Pancreas (tissue), 10 donors: ENCODE measurements around the gene HABP4. TPM values are rescaled to one million over a fixed set of nuclear protein-coding genes. Genes with fewer than 3 reads are reported as not detected.
"Not testable (repeated sequence)": the region's sequence is repeated elsewhere in the genome, so short reads cannot be mapped to it uniquely, and the experiment has no call there.

Source experiments
- ATAC-seq, 4 donors: fragments of 200-7000 bp; cut with Tn5 transposase; one replicate each; pipeline versions ENCODE4 v1.8.0 to v1.9.1; 2020; ENCODE audit warnings: mild to moderate bottlenecking in 4 of 4, moderate library complexity in 4 of 4
- DNase-seq, 6 donors: peaks; one replicate each; pipeline ENCODE4 v3.0.0-alpha.2; 2020
- FAIRE-seq: peaks from 2 replicates; lab custom pipeline; 2012; peaks lifted over from hg19 to GRCh38; lab: Jason Lieb, UNC
- H3K27ac ChIP-seq, 4 donors: fragments of 200-600 bp; sonication (generic); 1 replicate in 3 of 4; 2 replicates in 1 of 4; pipeline versions ENCODE4 v1.5.0 to v1.8.0; 2020
- H3K27me3 ChIP-seq, 4 donors: fragments of 200-600 bp; one replicate each; pipeline ENCODE4 v1.8.0; 2021
- H3K36me3 ChIP-seq, 3 donors: fragments of 200-600 bp; sonication (generic) in 1 of 3; one replicate each; pipeline versions ENCODE4 v1.5.0 to v1.8.0; 2020 to 2021
- H3K4me1 ChIP-seq, 3 donors: fragments of 200-600 bp; one replicate each; pipeline ENCODE4 v1.8.0; 2021
- H3K4me3 ChIP-seq, 4 donors: fragments of 200-600 bp; sonication (generic) in 2 of 4; one replicate each; pipeline versions ENCODE4 v1.5.0 to v1.8.0; 2020 to 2021
- H3K9me3 ChIP-seq, 4 donors: fragments of 200-600 bp; one replicate each; pipeline ENCODE4 v1.8.0; 2021
- whole genome bisulfite sequencing, 2 donors: extraction: QIAGEN DNeasy Blood & Tissue Kit; methylation state at CpG; one replicate each; pipeline ENCODE4 v1.1.7; 2013; 5-methylcytosine and 5-hydroxymethylcytosine counted together
- intact Hi-C, 3 donors: fragments of 100-400 bp; cut with DNase I; formaldehyde crosslinking; loops; one replicate each; pipeline versions ENCODE4 v1.11.1 to v1.14.2; 2022
- polyA plus RNA-seq, 2 donors: library from polyadenylated mRNA; stranded (reverse); fragments of 200-250 nt; gene quantifications; one replicate each; pipeline ENCODE4 v1.2.3, GENCODE V29; 2013
- total RNA-seq, 6 donors: library from RNA; stranded (reverse); fragmentation: NEBNext Ultra II Directional in 4 of 6; extraction: Animal tissue kit (Norgen Biotek cat#: 25700) in 4 of 6; gene quantifications; one replicate each; pipeline versions ENCODE4 v1.2.1 to v1.2.4, GENCODE V29; 2021 to 2023
- TF ChIP-seq, protein P1 (sequence below), 4 donors: fragments of 200-600 bp; sonication (generic) in 3 of 4; IDR thresholded peaks; one replicate each; pipeline versions ENCODE4 v1.5.0 to v1.8.0; 2021; ENCODE audit warnings: antibody characterized with exemption in 4 of 4
- donor health status: healthy with polysubstance abuse.
- donor health status: DM: no; HTN: no; CAD: no; lungs with moderate emphysema.
- donor health status: DM: no; HTN: no; CAD: no.
- donor health status: control.
- donor health status: control.
- donor health status: Bipolar disorder and iron deficiency.
- donor health status: DM: yes; HTN: yes; CAD: no.
- donor health status: DM: no; HTN: no; CAD: no.
- donor health status: DM: no; HTN: no; CAD: no.
- donor health status: DM: yes; HTN: yes; CAD: no.

The HABP4 gene
- total and polyA plus RNA-seq, 8 donors, result 2.8 to 13.0 (median 4.0) TPM

DNA sequence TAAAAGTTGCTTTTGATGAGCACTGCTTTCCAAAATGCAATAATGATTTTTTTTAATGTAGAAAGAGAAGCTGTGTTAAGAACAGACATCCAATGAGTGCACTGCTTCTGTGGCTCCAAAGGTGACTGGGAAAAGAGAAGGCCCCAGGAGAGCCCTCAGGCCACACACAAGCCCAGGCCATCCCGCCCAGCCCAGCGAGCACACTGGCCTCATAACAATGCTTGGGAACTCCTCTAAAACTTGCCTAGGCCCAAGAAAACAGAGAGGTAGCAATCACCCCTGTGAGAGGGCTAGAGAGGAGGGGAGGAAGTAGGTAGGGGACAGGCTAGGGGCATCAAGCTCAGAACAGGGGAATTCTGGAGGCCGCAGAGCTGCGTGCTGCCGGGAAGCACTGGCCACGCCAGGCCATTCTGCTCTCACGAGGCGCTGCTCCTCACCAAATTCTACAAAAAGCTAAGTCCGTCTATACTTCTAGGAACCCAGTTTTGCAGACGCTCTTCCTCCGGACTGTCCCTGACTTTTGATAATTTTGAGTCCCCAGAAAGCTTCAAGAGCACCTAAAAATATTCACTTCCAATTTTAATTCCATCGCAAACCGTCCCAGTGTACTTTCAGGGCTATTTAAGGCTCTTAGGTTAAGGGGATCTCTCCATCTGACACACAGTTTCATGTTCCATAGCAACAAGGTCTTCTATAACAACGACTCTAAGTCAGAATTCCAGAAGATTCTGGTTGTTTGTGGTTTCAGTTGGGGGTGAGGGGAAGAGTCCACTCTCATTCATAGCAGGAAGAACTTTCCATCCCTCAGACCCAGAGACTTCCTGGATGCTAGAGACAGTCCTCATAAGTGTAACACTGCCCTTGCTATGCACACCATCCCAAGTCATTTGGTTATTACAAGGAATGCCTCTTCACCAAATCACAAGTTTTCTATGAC, 51.0 kb downstream of the HABP4 start:
- 94 to 96% methylated on average over 14 of the region's 14 CpGs for WGBS, 2 donors
- Histone ChIP-seq H3K4me3 (no peak overlapping the region), H3K27me3 (no peaks in the 10 kb centered on the region), H3K4me1 (no peaks in the 10 kb centered on the region), H3K36me3 (no peaks in the 10 kb centered on the region), H3K27ac (no peak overlapping the region), H3K9me3 (no peaks in the 10 kb centered on the region)
- ATAC-seq (no peak), DNase-seq (no peak), FAIRE-seq (no peak)
- TF ChIP-seq, protein P1, sequence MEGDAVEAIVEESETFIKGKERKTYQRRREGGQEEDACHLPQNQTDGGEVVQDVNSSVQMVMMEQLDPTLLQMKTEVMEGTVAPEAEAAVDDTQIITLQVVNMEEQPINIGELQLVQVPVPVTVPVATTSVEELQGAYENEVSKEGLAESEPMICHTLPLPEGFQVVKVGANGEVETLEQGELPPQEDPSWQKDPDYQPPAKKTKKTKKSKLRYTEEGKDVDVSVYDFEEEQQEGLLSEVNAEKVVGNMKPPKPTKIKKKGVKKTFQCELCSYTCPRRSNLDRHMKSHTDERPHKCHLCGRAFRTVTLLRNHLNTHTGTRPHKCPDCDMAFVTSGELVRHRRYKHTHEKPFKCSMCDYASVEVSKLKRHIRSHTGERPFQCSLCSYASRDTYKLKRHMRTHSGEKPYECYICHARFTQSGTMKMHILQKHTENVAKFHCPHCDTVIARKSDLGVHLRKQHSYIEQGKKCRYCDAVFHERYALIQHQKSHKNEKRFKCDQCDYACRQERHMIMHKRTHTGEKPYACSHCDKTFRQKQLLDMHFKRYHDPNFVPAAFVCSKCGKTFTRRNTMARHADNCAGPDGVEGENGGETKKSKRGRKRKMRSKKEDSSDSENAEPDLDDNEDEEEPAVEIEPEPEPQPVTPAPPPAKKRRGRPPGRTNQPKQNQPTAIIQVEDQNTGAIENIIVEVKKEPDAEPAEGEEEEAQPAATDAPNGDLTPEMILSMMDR (IDR thresholded peaks at IDR 0.05), result no peak
- intact Hi-C loops, result no loop called here

DNA sequence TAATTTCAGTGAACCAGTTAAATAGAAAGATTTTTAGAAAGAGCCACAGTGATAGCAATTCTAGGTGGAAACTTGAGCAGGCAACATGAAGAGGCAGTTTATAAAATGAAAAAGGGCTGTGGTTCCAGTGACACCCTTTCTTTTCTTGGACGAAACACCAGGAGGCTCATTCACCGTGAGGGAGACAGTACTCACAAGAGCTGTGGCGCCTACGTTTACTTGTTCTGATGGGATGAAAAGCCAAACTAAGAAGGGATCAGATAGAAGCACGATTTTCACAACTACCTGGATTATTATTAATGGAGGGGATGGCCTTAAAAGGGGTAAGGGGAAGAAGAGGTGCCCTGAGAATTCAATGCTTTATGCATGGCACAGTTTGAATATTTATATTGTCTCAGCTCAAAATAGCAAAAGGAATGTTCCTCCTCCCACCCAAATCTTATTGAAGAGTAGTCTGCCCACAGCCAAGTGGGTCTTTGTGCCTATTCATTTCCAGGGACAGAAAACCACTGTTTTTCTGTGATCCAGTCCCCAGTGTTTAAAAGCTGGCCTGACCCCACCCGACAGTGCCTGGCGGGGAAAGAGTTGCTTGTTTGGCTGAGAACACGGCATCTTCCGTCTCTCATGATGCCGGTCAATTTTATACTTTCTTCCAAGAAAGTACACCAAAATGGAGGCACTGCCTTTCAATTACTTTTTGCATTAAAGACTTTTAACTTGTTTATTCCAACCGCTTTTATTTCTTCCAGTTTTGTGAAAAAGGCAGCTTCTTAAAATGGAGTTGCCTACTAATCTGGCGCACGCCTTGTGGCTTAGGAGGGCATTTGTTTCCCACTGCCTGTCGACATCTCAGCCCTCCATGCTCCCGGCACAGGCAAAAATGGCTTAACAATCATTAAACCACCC, 51.9 kb downstream of the HABP4 start:
- H3K36me3 ChIP-seq, result no peaks in the 10 kb centered on the region
- DNase-seq (no peak), ATAC-seq (no peak), FAIRE-seq (no peak)
- intact Hi-C loops, result no loop called here
- H3K4me1 ChIP-seq, result no peaks in the 10 kb centered on the region
- TF ChIP-seq, protein P1 (IDR thresholded peaks at IDR 0.05), result no peak
- 94% methylated on average over 15 of the region's 15 CpGs for WGBS, 2 donors
- H3K27ac ChIP-seq, result no peak overlapping the region
- no peak overlapping the region for H3K4me3 ChIP-seq
- H3K27me3 ChIP-seq, result no peaks in the 10 kb centered on the region
- H3K9me3 ChIP-seq, result no peaks in the 10 kb centered on the region

DNA sequence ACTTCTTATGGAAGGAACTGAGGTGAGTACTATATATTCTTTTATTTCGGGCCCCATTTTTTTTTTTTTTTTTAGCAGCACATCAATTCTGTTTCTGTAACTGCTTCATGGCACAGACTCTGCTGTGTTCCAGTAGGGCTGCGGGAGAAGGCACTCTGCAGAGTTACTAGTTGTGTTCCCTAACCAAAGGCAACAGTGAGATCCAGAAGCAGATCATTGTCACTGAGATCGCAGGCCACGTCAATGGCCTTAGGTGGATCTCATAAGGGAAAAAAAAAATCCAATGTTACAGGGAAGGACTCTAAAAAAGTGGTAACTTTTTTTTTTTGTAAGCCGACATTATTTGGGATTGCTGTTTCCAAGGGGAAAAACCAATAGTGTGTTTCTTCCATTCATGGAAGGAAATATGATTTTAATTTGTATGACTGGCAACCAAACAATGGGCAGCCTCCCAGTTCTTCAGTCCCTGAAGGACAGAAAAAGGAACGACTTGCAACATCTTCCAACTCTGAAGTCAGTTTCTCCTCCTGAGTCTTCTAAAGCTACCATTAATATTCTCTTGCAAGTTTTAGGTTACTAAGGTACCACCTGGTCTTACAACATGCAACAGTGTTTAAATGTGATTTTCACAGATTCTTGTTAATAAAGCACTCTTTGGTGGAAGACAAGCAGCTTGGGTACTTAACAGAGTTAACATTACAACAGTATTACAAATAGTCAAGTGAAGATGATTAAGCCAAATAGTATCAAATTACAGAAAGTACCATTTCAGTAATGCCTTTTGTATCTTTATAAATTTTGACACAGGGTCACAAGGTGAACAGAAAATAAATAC, 52.8 kb downstream of the HABP4 start:
- Histone ChIP-seq H3K4me3 (no peak overlapping the region), H3K36me3 (no peaks in the 10 kb centered on the region), H3K9me3 (no peaks in the 10 kb centered on the region), H3K27ac (no peak overlapping the region), H3K27me3 (no peaks in the 10 kb centered on the region), H3K4me1 (no peaks in the 10 kb centered on the region)
- WGBS, 2 donors, result 84 to 91% methylated on average over 6 of the region's 6 CpGs
- TF ChIP-seq, protein P1 (IDR thresholded peaks at IDR 0.05), result no peak
- no peak for FAIRE-seq
- intact Hi-C loops, result no loop called here
- no peak for ATAC-seq
- no peak for DNase-seq

GRCh38 chr9:96503374-96503748, 53.4 kb downstream of the HABP4 start:
- H3K4me1 ChIP-seq, H3K36me3 ChIP-seq, H3K27me3 ChIP-seq, intact Hi-C loops, DNase-seq, H3K27ac ChIP-seq, FAIRE-seq, H3K4me3 ChIP-seq, H3K9me3 ChIP-seq, ATAC-seq: not testable (repeated sequence)

DNA sequence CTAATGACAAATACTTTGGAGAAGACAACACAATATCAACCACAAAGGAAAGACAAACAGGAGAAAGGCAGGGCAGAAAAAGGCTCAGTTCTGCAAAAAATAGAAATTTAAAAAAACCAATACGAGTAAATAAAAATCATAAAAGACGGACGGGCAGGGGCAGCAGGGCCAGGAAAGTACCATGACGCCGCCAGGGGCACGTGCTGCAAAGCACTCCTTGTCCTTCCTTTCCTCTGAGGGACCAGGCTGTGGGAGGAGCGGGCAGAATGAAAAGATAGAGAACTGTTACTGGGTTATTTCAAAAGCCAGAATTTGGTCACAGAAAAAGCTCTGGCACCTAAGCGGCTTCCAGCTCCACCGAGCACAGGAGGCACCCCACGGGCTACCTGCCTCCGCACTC, 53.9 kb downstream of the HABP4 start:
- H3K27me3 ChIP-seq, result no peaks in the 10 kb centered on the region
- H3K27ac ChIP-seq, result no peak overlapping the region
- no peak for ATAC-seq
- 93 to 95% methylated on average over 10 to 11 of the region's 11 CpGs for WGBS, 2 donors
- no peaks in the 10 kb centered on the region for H3K9me3 ChIP-seq
- intact Hi-C loops, result no loop called here
- no peaks in the 10 kb centered on the region for H3K4me1 ChIP-seq
- peaks cover 0 to 7% (median 0%) of the 10 kb centered on the region in 3 donors for H3K36me3 ChIP-seq
- DNase-seq, result no peak
- FAIRE-seq, result no peak
- H3K4me3 ChIP-seq, result no peak overlapping the region
- TF ChIP-seq, protein P1 (IDR thresholded peaks at IDR 0.05), result no peak
